ENCODE data around the gene PLVAP.

The PLVAP gene

DNA sequence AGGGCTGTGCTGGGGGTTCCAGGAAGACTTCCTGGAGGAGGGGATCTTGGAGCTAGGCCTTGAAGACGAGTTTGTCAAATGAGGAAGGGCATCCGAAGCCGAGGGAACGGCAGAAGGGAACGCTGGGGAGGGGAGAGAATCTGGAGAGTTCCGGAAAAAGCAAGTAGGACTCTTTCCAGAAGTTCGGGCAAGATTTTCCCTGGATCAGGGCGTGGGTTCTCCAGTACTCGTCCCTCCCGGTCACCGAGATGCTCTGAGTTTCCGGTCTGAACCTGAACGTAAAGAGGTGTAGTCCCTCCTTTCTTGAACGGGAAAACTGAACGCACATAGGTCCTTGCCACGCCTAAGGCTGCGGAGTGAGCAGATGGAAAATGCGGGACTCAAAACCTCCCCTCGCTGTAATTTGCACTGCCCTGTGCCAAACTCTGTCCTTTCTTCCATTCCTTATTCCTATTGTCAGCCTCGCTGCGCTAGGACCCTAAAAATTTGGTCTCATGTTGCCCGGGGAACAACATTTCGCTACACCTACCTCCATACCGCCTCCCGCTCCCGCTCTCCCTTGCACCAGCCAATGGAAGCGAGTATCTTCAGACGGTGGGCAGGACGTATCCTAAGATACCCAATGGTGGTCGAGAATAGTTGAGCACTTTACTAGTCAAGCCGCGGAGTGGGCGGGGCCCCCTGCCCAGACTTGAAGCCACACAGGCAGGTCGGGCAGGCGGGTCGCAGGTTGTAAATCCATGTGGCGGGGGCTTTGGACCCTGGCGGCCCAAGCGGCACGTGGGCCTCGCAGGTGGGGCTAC lies 40.1 kb downstream of the PLVAP start, which contains the start of gene GTPBP3:
TSS of gene GTPBP3 (plus strand) at position 682 of the 803 bp plus-strand sequence. CDS start at position 741, 59 bp downstream.
- DNase-seq: peak; percentile 68 to 99 (median 94)

DNA sequence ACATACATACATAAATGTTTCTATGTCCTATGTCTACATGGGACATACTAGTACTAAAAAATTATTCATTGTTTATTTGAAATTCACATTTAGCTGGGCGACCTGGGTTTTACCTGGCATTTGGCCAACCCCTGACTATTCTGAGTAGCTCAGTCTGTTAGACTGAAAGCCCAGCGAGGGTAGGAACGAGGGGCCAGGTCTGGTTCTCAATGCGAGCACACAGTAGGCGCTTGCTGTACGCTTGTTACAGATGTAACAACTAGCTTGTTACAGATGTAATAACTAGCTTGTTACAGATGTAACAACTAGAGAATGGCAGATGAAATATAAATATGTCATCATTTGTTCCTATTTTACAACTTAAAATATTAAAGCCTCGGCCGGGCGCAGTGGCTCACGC lies 41.6 kb downstream of the PLVAP start:
- no peak for DNase-seq

DNA sequence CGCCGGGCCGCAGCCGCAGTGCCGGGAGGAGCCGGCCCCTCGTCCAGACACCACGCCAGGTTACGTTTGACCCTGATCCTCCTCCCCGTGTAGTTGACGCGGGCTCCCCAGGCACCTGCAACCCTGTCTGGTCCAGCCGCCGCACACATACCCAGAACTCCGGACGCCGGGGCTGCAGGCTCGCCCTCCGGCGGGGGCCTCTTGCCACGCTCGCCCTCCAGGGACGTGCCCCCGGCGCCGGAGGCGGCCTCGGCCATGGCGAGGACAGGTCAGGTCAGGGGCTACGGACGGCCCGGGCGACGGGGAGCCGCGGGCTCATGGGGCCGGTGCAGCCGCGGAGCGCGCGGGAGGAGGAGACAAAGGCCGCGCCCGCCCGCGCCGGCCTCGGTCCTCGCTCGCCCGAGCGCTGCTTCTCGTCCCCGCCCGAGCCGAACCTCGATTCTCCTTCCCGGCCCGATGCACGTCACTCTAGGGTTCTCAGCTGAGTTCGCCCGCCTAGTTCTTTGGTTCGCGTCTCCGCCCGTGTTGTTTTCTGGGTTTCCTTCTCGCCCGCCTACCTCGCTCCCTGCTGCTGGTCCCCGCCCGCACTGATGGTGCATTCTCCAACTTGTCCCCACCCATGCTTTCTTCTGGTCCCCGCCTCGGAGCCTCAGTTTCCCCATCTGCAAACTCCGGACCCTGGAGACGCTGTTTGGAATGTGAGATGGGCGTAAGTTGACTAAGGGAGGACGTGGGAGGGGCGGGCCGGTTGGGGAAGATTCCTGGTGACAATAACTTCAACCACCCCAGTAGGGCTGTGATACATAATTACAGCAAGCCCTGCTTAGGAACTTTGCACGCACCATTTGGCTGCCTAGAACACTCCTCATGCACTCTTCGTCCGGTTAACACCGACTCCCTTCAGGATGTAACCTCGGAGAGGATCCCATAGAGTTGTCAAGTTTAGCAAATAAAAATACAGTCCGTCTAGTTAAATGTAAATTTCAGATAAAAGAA lies 42.4 kb downstream of the PLVAP start, which contains the start of gene ANO8:
TSS of gene ANO8 (minus strand) at position 442 of the 996 bp plus-strand sequence. CDS start at position 257, 185 bp downstream.
- peak; percentile 68 to 98 (median 92) for DNase-seq

GRCh38 chr19:17333611-17334413 lies 43.3 kb downstream of the PLVAP start:
- peak in 18 of 58 donors; percentile 14 to 49 (median 30) for DNase-seq

DNA sequence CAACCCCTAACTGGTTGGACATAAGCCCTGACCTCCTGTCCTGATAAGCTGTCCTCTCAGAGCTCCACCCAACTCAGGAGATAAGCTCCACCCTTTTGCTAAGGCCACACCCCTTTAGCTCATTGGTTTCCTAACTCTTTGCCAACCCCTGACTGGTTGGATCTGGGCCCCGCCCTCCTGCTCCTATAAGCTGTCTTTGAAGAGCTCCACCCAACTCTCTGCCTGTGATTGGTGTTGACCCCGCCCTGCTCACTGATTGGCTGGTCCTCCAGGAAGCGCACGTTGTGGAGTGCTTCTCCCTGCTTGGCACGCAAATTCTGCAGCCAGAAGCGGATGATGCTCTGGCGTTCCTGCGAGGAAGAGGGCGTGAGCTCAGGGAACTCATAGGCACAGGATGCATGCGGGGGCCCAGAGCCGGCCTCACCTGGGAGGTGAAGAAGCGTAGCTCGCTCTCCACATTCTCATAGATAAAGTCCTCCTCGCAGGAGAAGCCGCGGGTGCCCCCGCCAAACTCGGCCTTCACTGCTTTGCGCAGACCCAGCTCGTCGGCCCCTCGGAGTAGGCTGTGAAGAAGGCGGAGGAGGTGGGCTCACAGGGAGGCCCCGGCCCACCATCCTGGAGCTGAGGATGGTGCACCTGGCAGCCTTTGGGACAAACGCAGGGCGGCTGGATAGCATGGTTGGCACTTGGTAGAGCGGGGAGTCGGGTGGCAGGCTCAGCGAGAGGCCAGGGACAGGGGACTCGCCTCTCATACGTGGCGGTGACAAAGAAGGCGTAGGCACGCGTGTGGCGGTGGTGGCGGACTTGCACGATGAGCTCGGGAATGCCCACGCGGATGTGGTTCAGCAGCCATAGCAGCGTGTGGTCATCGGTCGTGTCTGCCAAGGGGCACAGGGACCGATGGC lies 44.2 kb downstream of the PLVAP start:
- peak in 30 of 58 donors; percentile 11 to 69 (median 42) for DNase-seq

DNA sequence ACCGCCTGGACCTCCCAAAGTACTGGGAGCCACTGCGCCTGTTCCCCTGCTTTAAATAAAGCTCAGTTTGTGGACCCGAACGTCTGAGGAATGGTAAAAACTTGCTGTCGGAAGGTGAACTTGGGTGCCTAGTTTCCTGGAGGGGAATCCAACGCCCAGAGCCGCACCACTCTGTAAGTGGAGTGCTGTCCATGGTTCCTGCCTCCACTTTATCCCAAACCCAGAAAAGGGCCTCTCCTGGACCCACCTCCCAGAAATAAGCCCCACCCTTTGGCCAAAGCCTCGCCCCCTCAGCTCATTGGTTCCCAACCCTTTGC lies 44.8 kb downstream of the PLVAP start:
- no peak for DNase-seq

DNA sequence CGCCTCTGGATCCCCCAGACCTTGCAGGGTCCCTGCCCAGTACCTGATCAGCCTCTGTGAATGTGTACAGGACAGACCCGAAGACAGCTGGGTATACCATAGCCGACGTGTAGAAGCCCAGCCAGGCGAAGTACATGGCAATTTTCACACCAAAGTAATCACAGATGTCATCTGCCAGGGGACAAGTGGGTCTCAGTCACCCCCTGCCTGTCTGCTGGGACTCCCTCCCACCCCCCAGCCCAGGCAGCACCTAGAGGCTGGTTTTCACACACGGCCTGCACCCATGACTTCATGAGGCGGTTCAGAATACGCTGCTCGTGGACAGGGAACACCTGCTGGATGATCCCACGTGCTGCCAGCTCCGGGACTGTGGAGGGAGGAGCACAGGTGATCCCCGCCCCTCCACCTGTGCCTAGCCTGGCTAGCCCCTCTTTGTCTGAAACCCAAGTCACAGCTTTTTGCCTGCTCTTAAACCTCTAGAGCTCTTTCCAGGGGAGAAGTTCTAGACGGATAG lies 46.0 kb downstream of the PLVAP start:
- no peak for DNase-seq

- no peak for DNase-seq
Observed at GRCh38 chr19:17330262-17331044, 46.7 kb downstream of the PLVAP start.

- no peak for DNase-seq
Observed at GRCh38 chr19:17329366-17330261, 47.5 kb downstream of the PLVAP start.

GRCh38 chr19:17328517-17329365 lies 48.4 kb downstream of the PLVAP start:
- no peak for DNase-seq

DNA sequence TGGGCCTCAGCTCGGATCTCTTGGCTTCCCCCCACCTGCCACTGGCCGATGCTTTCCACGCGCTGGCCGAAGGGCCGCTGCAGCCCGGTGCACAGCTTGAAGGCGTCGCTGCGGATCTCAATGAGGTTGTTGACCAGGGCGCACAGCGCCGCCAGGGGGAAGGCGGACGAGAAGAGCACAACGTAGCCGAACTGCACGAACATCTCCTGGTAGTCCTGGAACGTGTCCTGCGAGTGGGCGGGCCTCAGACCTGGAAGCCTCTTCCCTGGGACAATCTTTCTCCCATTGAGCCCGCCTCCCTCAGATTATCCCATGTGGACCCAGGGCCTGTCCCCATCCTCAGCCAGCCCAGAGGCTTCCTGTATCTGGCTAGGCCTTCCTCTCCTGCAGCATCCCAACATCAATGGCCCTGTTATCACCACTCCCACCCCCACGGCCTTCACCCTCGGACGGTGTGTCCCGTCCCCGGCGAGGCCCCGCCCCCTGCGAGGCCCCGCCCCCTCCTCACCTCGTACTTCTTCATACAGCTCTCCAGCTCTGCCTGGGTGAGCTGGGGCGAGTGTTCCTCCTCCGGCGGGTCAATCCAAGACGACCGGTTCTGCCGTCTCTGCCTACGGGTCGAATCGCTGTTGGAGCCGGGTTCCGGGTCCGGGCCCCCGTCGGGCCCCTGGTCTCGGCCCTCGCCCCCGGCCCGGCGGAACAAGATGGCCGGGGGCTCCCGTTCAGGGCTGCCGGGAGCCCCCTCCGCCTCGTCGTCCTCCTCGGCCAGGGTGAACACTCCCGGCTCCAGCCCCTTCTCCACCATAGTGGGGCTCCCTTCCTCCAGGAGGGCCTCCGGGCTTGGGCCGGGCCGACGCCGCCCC lies 49.3 kb downstream of the PLVAP start:
- DNase-seq: no peak

- DNase-seq: no peak
Observed at GRCh38 chr19:17327068-17327653, 50.0 kb downstream of the PLVAP start.

- DNase-seq: no peak
Observed at GRCh38 chr19:17326595-17326966, 50.6 kb downstream of the PLVAP start.

GRCh38 chr19:17325881-17326594 lies 51.1 kb downstream of the PLVAP start:
- peak in 52 of 58 donors; percentile 20 to 93 (median 68) for DNase-seq

DNA sequence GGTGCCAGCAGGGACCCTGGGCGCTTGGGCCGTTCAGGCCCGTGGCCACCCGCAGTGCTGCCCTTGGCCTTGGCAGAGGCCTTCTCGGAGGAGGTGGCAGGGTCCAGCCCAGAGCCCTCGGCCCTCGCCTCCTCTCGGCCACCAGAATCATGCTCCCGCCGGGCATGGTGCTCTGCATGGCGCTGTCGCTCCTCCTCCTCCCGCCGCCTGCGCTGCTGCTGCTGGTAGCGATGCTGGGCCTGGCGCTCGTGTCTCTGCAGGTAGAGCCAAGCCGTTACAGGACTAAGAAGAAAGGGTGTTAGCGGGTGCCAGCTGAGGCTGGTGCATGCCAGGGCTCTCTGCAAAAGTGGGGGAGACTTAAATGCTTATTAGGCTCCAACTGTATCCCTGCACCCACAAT lies 52.0 kb downstream of the PLVAP start:
- peak in 5 of 58 donors; percentile 9 to 17 (median 9) for DNase-seq
